Measurements from ENCODE around the gene BCAR1. TPM values are rescaled to one million over a fixed set of nuclear protein-coding genes. Genes with fewer than 3 reads are reported as not detected.
"Not testable (repeated sequence)": the region's sequence is repeated elsewhere in the genome, so short reads cannot be mapped to it uniquely, and the experiment has no call there.

BCAR1 gene
- polyA plus RNA-seq, 4 donors, result 53.5 to 64.5 (median 56.7) TPM

DNA sequence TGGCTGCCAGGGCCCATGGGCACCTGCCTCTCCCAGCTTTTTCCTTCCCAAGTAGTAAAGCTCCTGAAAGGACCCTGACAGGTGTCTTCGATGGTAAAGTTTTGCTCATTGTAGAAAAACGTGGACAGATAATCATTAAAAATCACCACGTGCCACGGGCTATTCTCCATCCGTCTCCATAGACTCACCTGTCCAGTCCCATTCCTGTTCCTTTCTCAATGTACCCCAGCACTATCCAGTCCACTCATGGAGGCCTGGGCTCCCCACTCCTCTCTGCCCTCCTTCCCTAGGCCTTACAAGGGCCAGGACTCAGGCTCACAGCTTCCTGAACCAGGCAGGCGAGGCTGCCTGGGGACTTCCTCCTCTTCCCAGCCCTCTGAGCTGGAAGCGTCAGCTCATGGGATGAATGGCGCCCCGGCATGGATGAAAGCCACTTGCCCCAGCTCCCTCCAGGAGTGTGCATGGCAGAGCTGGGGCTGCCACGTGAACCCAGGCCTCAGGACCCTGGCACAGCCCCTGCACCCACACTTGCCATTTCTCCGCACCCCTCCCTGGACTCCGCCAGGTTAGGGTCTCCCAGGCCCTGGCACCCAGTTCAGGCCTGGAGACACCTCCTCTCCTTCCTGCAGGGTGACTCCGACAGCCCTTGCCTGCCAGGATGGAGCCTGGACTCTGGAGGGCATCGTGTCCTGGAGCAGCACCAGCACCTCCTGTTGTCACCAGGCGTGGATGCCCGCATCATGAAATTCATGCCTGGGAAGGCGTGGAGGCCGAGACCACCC is 23.9 kb downstream of the BCAR1 start:
- no peak for DNase-seq (ENCODE audit: low read depth in 4 of 4, low spot score in 3 of 4)

DNA sequence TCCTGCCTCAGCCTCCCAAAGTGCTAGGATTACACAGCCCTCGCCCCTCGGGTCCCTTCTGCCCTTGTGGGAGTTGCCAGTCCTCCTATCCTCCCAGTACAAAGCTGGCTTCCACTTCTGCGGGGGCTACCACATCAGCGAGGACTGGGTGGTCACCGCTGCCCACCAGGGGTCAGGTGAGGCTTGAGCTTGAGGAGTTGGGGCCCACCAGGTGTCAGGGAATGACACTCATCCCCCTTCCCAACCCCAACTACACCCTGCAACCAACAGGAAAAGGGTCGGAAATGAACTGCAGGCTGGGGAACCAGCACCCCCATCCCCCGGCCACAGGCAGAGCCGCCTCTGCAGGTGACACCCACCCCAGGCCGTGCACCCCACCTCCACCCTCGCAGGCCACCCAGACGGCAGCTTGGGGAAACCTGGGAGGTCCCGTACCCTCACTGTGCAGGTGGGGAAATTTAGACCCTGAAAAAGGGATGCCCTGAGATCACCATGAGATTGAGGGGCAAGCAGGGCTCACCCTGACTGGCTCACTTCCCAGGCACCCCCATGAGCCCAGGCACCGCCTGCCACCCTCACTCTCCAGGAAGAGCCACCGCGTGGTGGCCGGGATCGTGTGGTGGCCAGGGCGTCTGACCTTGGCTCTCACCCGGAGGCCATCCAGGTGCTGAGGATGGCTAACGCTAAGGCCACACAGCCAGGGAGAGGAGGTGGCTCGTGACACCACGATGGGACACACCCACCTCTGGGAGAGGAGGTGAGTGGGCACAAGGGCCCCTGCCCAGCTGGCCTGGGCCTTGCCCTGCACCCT is 24.7 kb downstream of the BCAR1 start:
- DNase-seq (ENCODE audit: low read depth in 4 of 4, low spot score in 3 of 4), result no peak

DNA sequence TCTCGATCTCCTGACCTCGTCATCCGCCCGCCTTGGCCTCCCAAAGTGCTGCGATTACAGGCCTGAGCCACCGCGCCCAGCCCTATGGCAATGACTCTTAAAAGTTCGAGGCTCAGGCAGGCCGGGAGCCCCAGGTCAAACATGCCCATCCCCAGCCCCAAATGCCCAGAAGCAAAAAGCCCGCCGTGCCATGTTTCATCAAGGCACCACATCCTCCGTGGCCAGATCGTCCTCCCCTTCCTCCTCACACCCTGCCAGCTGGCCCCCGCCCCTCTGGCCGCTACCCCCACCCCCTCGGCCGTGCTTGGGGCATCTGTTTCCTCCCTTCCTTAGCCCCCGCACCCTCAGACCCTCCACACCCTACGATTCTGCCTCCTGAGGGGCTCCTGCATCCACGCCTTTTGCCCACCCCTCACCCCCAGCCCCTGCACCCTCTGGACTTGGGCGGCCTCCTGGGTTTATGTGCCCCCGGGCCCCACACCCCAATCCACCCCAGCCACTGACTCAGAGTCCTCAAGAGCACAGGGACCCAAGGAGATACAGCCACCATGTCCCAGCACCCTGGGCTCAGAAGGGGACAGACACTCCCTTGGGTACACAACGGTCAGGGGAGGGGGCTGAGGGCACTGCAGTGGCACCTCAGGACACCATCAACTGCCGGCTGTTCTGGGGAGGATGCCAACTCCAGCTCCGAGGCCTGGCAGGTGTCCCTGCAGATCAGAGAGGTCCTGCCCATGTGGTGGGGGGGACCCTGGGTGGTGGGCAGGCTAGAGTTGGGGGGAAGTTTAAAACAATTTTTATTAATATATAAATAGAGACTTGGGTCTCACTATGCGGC is 25.5 kb downstream of the BCAR1 start:
- DNase-seq (ENCODE audit: low read depth in 4 of 4, low spot score in 3 of 4), result no peak

DNA sequence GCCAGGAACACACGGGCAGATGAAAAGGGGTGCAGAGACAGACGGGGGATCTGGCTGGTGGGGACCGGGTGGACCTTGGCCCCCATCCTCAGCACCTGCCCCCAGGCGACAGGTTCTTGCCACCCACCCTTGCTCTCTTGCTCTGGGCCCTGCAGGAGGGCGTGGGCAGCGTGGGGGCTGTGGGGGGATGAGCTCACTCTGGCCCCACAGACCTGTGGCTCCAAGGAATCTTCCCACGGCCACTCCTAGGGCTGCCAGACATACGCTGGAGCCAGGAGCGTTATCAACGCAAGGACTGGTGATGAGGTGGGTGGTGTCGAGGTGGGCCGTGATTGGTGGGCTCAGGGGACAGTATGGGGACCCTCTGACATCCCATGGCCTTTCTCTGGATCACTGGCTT is 26.3 kb downstream of the BCAR1 start:
- DNase-seq (ENCODE audit: low read depth in 4 of 4, low spot score in 3 of 4), result no peak

DNA sequence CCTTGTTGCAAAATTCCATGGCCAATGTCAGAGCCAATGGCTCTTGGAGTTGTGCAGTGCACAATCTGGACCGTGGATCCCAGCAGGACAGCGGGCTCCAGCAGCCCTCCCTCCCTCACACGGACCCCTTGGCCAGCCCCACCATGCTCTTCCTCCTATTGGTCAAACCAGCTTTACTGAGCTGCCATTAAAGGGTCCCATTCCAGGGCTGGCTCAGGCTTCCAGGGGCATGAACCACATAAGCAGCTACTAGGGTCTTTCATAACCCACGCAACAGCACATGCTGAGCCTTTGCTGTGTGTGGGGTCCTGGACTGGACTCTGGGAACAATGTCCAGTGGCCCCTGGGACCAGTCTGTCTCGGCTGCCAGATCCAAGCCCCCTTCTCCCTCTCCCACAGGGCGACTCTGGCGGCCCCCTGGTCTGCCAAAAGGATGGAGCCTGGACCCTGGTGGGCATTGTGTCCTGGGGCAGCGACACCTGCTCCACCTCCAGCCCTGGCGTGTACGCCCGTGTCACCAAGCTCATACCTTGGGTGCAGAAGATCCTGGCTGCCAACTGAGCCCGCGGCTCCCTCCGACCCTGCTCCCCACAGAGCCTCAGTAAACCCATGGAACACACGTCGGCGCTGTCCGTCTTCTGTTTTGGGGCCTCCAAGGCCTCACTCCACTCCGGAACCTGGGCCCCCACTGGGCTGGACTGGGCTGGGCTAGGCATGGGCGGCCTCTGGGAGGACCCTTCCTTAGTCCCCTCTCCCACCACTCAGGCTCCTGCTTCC is 26.9 kb downstream of the BCAR1 start:
- no peak for DNase-seq (ENCODE audit: low read depth in 4 of 4, low spot score in 3 of 4)

DNA sequence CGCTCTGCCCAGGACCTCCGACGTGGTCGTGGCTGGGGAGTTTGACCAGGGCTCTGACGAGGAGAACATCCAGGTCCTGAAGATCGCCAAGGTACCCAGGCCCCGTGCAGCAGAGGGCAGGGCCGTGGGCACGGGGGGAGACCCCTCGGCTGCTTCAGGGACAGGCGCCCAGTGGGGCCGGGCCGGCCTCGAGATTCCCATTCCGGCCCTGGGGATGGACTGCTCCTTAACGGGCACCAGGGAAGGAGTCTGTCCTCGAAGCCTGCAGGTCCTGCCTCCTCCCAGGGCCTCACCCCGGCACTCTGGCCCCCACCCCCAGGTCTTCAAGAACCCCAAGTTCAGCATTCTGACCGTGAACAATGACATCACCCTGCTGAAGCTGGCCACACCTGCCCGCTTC is 28.3 kb downstream of the BCAR1 start:
- DNase-seq (ENCODE audit: low read depth in 4 of 4, low spot score in 3 of 4), result not testable (repeated sequence)

DNA sequence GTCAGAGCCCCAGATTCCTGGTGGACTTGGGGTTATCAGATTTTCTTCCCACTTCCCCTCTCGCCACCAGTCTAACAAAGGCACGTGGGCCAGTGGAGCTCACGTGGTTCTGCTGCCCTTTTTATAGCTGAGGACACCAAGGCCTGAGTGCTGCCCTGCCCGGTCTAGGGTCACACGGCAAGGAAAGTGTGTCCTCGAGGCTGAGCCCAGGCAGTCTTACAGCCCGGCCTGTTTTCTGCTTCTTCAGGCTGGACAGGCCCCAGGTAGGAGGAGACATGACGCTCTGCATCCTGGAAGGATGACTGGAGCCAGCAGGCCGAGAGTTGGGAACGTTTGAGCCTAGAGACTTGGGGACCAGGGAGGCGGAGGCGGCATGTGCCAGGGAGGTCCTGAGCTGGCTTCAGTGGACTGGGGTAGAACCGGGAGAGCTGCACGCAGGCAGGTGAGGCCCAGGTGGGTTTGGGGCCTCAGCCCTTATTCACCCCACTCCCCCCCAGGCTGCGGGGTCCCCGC is 29.1 kb downstream of the BCAR1 start:
- DNase-seq (ENCODE audit: low read depth in 4 of 4, low spot score in 3 of 4), result no peak

DNA sequence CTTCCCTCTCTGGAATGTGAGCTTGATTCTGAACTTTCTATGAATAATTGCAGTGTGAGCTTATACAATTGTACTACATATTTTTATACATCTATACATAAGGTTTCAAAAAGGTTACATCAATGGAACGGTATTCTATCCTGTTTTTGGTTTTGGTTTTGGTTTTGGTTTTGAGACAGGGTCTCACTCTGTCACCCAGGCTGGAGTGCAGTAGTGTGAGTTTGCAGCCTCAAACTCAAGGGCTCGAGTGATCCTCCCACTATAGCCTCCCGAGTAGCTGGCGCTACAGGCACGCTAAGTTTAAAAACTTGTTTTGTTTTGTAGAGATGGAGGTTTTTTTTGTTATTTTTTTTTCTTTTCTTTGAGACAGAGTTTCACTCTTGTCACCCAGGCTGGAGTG is 31.6 kb downstream of the BCAR1 start:
- no peak for DNase-seq (ENCODE audit: low read depth in 4 of 4, low spot score in 3 of 4)

DNA sequence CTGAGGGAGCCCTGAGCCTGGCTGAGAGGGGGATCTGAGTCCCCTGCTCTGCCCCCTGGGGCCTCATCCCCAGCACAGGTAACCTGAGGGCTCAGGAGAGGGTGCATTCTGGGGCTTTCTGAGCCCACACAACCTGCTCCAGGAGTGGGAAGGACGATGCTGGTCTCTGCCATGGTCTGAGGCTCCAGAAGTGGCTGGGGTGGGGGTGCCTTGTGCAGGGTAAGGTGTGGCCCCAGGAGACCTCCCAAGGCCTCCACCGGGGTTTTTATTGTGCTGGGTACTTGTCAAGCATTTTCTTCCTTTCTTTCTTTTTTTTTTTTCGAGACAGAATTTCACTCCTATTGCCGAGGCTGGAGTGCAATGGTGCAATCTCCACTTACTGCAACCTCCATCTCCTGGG is 32.3 kb downstream of the BCAR1 start:
- no peak for DNase-seq (ENCODE audit: low read depth in 4 of 4, low spot score in 3 of 4)

DNA sequence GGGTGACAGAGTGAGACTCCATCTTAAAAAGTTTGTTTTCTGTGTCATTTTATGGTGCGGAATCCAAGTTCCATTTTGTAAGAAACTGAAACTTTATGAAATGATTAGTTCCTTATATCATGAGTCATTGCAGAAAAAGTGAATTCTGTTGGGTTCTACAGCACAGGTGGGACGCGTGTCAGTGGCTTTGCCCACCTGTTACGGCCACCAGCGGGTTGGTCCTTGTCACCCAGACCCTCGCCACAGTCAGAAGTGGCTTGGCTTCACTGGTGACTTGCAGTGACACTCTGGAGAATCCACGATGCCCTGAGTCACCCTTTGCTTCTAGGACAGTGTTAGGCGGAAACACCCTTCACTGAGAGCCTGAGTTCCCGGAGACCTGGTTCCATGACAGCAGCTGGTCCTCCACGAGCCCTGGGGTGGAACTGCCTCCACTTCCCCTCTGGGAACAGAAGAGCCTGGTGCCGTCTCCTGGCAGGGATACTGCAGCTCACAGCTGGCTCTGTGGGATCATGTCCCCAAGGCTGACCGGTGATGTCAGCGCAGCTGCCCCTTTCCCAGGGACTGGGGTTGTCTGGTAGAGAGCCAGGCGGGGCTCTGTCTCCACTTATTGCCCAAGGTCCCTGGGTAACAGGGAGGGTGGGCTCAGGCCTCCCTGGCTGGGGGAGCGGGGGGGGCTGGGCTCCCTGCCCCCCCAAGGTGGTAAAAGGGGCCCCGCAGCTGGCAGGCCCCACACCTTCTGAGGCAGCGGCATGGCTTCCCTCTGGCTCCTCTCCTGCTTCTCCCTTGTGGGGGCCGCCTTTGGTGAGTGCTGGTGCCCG is 33.0 kb downstream of the BCAR1 start, which contains the start of gene CTRB1:
Gene CTRB1 (plus strand): TSS at position 733 of the 821 bp plus-strand sequence. CDS start 20 bp downstream, at position 753.
- DNase-seq (ENCODE audit: low read depth in 4 of 4, low spot score in 3 of 4), result no peak

DNA sequence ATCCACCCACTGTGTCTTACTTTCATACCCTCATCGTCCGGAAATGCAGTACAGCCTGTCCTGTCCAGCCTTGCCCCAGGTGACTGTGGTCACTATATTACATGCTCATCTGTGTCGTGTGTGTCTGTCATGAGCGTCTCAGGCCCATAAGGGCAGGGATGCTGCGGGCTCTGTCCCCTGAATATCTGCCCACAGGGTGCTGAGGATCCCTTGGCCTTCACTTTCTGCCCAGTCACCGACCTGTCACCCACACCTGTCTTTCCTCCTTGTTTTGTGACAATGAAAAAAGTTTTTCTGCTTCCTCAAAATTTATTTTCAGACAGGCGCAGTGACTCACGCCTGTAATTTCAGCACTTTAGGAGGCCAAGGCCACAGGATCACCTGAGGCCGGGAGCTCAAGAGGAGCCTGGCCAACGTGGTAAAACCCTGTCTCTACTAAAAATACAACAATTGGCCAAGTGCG is 34.0 kb downstream of the BCAR1 start:
- no peak for DNase-seq (ENCODE audit: low read depth in 4 of 4, low spot score in 3 of 4)

DNA sequence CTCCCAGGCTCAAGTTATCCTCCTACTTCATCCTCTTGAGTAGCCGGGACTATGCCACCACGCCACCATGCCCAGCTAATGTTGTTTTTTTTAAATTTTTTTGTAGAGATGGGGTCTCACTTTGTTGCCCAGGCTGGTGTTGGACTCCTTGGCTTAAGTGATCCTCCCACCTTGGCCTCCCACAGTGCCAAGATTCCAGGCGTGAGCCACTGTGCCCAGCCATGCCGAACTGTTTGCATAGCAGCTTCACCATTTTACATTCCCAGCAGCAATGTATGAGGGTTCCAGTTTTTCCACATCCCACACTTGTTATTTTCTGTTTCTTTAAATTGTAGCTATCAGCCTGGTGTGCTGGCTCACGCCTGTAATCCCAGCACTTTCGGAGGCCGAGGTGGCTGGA is 34.8 kb downstream of the BCAR1 start:
- DNase-seq (ENCODE audit: low read depth in 4 of 4, low spot score in 3 of 4), result no peak

DNA sequence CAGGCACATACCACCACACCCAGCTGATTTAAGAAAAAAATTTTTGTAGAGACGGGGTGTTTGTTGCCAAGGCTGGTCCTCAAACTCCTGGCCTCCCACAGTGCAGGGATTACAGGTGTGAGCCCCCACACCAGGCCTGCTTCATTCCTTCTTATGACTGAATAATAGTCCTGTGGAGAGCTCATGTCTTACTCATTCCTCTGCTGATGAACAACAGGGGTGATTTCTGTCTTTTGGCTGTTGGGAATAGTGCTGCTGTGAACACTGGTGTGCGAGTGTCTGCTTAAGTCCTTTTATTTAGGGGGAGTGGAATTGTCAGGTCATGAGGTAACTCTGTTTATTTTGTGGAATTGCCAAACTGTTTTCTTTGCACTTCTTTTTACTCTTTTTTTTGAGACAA is 35.3 kb downstream of the BCAR1 start:
- no peak for DNase-seq (ENCODE audit: low read depth in 4 of 4, low spot score in 3 of 4)

DNA sequence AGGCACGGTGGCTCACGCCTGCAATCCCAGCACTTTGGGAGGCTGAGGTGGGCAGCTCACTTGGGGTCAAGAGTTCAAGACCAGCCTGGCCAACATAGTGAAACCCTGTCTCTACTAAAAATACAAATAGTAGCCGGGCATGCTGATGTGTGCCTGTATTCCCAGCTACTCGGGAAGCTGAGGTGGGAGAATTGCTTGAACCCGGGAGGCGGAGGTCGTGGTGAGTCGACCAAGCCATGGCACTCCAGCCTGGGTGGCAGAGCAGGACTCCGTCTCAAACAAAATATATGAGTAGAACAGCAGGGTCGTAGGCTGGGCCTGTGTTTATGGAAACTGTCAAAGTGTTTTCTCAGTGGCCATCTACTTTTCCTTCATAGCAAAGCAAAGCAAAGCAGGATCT is 40.1 kb downstream of the BCAR1 start:
- not testable (repeated sequence) for DNase-seq (ENCODE audit: low read depth in 4 of 4, low spot score in 3 of 4)

DNA sequence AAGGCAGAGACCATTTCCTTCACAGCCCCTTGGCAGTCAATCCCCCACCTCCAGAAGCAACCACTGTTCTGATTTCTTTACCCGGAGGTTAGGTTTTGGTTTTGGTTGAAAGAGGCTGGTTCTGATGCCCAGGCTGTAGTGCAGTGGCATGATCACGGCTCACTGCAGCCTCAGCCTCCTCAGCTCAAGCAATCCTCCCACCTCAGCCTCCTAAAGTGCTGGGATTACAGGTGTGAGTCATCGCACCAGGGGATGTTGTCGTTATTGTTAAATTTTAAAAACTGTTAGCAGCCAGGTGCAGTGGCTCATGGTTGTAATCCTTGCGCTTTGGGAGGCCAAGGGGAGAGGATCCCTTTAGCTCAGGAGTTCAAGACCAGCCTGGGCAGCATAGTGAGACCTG is 41.5 kb downstream of the BCAR1 start:
- DNase-seq (ENCODE audit: low read depth in 4 of 4, low spot score in 3 of 4), result no peak

DNA sequence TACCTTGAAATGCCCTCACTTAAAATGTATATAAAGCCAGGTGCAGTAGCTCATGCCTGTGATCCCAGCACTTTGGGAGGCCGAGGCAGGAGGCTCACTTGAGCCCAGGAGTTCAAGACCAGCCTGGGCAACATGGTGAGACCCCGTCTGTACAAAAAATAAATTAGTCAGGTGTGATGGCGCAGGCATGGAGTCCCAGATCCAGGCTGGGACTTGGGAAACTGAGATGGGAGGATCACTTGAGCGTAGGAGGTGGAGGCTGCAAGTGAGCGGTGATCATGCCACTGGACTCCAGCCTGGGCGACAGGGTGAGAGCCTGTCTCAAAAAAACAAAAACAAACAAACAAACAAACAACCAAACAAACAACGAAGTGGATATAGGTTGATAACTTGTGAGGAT is 41.9 kb downstream of the BCAR1 start:
- DNase-seq (ENCODE audit: low read depth in 4 of 4, low spot score in 3 of 4), result not testable (repeated sequence)

DNA sequence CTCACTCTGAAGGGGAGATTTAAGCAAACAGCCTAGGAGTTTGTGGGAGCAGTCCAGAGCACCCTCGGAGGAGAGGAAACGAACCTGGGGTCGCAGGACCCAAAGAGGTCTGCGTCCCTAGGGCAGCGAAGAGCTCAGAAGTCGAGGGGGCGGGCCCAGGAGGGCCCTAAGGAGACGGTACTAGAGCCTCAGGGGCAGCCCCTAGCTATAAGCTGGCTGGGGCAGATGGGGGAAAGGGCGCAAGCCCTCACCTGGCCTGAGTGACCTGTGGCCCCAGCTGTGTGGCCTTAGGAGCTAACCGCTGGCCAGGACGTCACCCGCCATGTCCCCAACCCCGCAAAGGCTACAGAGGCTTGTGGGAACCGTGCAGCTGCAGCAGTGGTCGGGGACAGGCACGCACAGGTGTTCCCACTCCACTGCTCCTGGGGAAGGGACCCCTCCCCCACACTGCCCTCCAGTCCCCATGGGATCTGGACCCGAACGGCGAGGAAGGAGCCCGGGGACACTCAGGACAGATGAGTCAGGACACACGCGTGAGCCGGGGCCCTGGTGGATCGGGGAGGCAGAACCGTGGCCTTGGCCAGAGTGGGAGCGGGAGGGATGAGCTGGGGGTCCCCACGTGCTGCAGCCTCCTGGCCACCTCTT is 42.4 kb downstream of the BCAR1 start:
- DNase-seq (ENCODE audit: low read depth in 4 of 4, low spot score in 3 of 4), result no peak

DNA sequence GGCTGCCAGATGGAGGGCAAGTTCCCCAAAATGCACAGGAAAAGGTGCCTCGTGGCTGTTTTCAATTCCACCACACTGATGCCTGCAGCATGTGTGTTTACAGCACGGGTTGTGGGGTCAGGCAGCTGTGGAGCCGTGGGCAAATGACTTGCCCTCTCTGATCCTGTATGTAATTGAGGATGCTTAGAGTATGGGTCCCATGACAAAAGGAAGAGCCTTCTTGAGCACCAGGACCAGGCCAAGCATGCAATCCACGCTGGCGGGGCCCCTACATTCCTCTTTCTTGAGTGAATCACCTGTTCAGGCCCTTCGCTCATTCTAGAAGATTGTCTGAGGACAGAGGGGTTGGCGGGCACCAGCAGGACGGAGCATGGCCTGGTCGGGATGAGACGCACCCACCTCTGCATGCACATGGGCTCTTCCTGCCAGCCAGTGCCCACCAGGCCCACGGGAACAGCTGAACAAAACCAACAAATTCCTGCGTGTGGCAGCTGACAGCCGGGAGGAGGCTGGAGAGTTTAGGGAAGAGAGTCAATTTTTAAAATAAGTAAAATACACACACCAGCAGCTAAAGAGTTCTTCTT is 43.1 kb downstream of the BCAR1 start:
- DNase-seq (ENCODE audit: low read depth in 4 of 4, low spot score in 3 of 4), result no peak

Data from right renal pelvis (tissue), 4 donors.